Small intestine (tissue), 7 donors: ENCODE data around the gene MAS1. TPM values are rescaled to one million over a fixed set of nuclear protein-coding genes. Genes with fewer than 3 reads are reported as not detected.

Experiments used
- DNase-seq, 2 donors: peaks; one replicate each; pipeline versions ENCODE4 v3.0.0 to v3.0.0-alpha.2; 2013
- FAIRE-seq: peaks from 2 replicates; lab custom pipeline; 2012; peaks lifted over from hg19 to GRCh38; lab: Jason Lieb, UNC
- H3K27ac ChIP-seq, 3 donors: one replicate each; pipeline ENCODE4 v1.5.1; 2013; ENCODE audit warnings: low read length in 2 of 3, mild to moderate bottlenecking in 2 of 3, control low read depth in 1 of 3, inconsistent platforms in 1 of 3, low read depth in 1 of 3, moderate library complexity in 1 of 3
- H3K27me3 ChIP-seq, 3 donors: one replicate each; pipeline ENCODE4 v1.6.1; 2013; ENCODE audit warnings: low read length in 3 of 3, inconsistent platforms in 1 of 3; ENCODE audit not compliant: control insufficient read depth in 3 of 3, insufficient read depth in 3 of 3
- H3K36me3 ChIP-seq, 3 donors: one replicate each; pipeline ENCODE4 v1.6.1; 2013; ENCODE audit warnings: low read length in 3 of 3, inconsistent platforms in 1 of 3, low read depth in 1 of 3, mild to moderate bottlenecking in 1 of 3, moderate library complexity in 1 of 3; ENCODE audit not compliant: control insufficient read depth in 3 of 3, insufficient read depth in 2 of 3
- H3K4me1 ChIP-seq, 3 donors: one replicate each; pipeline ENCODE4 v1.6.1; 2013; ENCODE audit warnings: low read length in 2 of 3, inconsistent platforms in 1 of 3, low read depth in 1 of 3, mild to moderate bottlenecking in 1 of 3, moderate library complexity in 1 of 3; ENCODE audit not compliant: control insufficient read depth in 3 of 3, insufficient read depth in 2 of 3
- H3K4me3 ChIP-seq, 3 donors: one replicate each; pipeline ENCODE4 v1.5.1; 2013; ENCODE audit warnings: low read length in 3 of 3, control low read depth in 1 of 3, inconsistent platforms in 1 of 3, low read depth in 1 of 3, mild to moderate bottlenecking in 1 of 3, moderate library complexity in 1 of 3
- H3K9me3 ChIP-seq, 2 donors: one replicate each; pipeline ENCODE4 v1.6.1; 2013; ENCODE audit warnings: low read depth in 1 of 2, low read length in 1 of 2; ENCODE audit not compliant: control insufficient read depth in 2 of 2, insufficient read depth in 1 of 2
- WGBS, 3 donors: extraction: QIAGEN DNeasy Blood & Tissue Kit; methylation state at CpG; one replicate each; pipeline ENCODE4 v1.1.7; 2013; 5-methylcytosine and 5-hydroxymethylcytosine counted together
- polyA plus RNA-seq, 4 donors: library from polyadenylated mRNA; stranded (reverse) in 3 of 4; unstranded in 1 of 4; fragments of 200-250 nt in 3 of 4; fragments of 120-200 nt in 1 of 4; gene quantifications; one replicate each; pipeline versions ENCODE4 v1.2.1 to v1.2.3, GENCODE V29; 2013
- donor health status: healthy with polysubstance abuse.
- donor health status: control.
- donor health status: control.
- donor health status: Bipolar disorder and iron deficiency.
- donor health status: healthy.

MAS1 gene
- polyA plus RNA-seq, 4 donors: under 0.01 TPM; not detected in 3

GRCh38 chr6:159899994-159900745 lies 9.4 kb downstream of the MAS1 start:
- Histone ChIP-seq H3K27me3 (peaks cover 0 to 3% (median 0%) of the 10 kb centered on the region in 3 donors), H3K4me1 (no peaks in the 10 kb centered on the region), H3K36me3 (no peaks in the 10 kb centered on the region), H3K27ac (no peak overlapping the region), H3K4me3 (no peak overlapping the region), H3K9me3 (no peaks in the 10 kb centered on the region)
- DNase-seq (no peak), FAIRE-seq (no peak)
- 72 to 83% (median 76%) methylated on average over 15 of the region's 15 CpGs for WGBS, 3 donors

DNA sequence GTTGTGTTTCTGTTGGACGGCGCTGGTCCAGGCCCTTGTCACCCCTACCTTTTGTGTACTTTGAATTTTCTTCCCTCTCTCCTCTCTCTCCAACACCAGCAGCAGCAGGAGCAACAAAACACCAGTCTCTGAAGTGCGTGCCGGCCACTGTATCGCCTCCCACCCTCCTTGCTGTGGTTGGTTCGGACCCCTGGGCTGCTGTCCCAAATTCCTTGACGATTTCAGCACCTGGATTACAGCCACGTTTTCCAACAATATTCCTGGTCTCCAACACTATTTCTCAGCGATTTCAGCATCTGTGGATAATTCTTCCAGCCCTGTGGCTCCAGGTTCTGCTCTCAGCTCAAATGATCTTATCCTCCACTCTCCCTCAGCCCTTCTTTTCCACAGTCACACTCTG lies 11.8 kb downstream of the MAS1 start:
- Histone ChIP-seq H3K27ac (no peak overlapping the region), H3K27me3 (peaks cover 0 to 3% (median 0%) of the 10 kb centered on the region in 3 donors), H3K4me1 (no peaks in the 10 kb centered on the region), H3K36me3 (no peaks in the 10 kb centered on the region), H3K4me3 (no peak overlapping the region), H3K9me3 (no peaks in the 10 kb centered on the region)
- no peak for FAIRE-seq
- no peak for DNase-seq
- 81 to 87% (median 82%) methylated on average over 9 of the region's 9 CpGs for WGBS, 3 donors

GRCh38 chr6:159904497-159904911 lies 13.7 kb downstream of the MAS1 start:
- H3K4me3 ChIP-seq: no peak overlapping the region
- WGBS, 3 donors: 78 to 92% (median 82%) methylated on average over 9 of the region's 9 CpGs
- H3K27ac ChIP-seq: no peak overlapping the region
- FAIRE-seq (no peak), DNase-seq (no peak)
- H3K4me1 ChIP-seq: no peaks in the 10 kb centered on the region
- no peaks in the 10 kb centered on the region for H3K9me3 ChIP-seq
- H3K27me3 ChIP-seq: peaks cover 0 to 6% (median 0%) of the 10 kb centered on the region in 3 donors
- no peaks in the 10 kb centered on the region for H3K36me3 ChIP-seq

DNA sequence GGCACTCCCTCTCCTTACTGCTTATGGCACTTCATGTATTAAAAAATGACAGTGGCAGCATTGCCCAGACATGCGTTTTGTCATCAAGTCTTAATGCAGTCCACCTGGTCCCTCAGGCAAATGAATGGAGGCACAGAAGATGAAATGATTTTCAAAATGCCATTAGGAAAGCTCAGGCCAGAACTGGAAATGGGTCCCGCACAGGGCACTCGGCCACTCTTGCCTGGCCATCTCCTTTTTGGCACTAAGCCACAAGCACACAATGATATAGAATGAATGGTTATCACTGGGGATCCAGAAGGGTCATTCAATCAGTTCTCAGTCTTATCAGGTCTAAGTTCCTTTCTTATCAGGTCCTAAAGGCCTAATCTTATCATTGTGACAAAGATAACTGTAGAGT lies 15.6 kb downstream of the MAS1 start:
- peaks cover 0 to 12% (median 5%) of the 10 kb centered on the region in 3 donors for H3K27me3 ChIP-seq
- no peaks in the 10 kb centered on the region for H3K4me1 ChIP-seq
- FAIRE-seq: no peak
- no peaks in the 10 kb centered on the region for H3K9me3 ChIP-seq
- 14 to 49% (median 44%) methylated on average over 3 of the region's 3 CpGs for WGBS, 3 donors
- no peak overlapping the region for H3K4me3 ChIP-seq
- peak in 1 of 2 donors; percentile 4 for DNase-seq
- H3K36me3 ChIP-seq: no peaks in the 10 kb centered on the region
- no peak overlapping the region for H3K27ac ChIP-seq

- Histone ChIP-seq H3K4me1 (no peaks in the 10 kb centered on the region), H3K27me3 (peaks cover 0 to 12% (median 12%) of the 10 kb centered on the region in 3 donors), H3K36me3 (no peaks in the 10 kb centered on the region), H3K9me3 (no peaks in the 10 kb centered on the region), H3K27ac (no peak overlapping the region), H3K4me3 (no peak overlapping the region)
- DNase-seq (no peak), FAIRE-seq (no peak)
- 69 to 77% (median 73%) methylated on average over 4 of the region's 4 CpGs for WGBS, 3 donors
These were observed 17.7 kb downstream of the MAS1 start for GRCh38 chr6:159908535-159908934.

- no peak overlapping the region for H3K27ac ChIP-seq
- 7 to 34% (median 23%) methylated on average over 4 of the region's 4 CpGs for WGBS, 3 donors
- H3K4me1 ChIP-seq: no peaks in the 10 kb centered on the region
- H3K4me3 ChIP-seq: no peak overlapping the region
- DNase-seq (peak in 1 of 2 donors; percentile 55), FAIRE-seq (no peak)
- H3K27me3 ChIP-seq: peaks cover 0 to 12% (median 10%) of the 10 kb centered on the region in 3 donors
- H3K9me3 ChIP-seq: no peaks in the 10 kb centered on the region
- H3K36me3 ChIP-seq: no peaks in the 10 kb centered on the region
These were observed 18.2 kb downstream of the MAS1 start for GRCh38 chr6:159908979-159909378.

DNA sequence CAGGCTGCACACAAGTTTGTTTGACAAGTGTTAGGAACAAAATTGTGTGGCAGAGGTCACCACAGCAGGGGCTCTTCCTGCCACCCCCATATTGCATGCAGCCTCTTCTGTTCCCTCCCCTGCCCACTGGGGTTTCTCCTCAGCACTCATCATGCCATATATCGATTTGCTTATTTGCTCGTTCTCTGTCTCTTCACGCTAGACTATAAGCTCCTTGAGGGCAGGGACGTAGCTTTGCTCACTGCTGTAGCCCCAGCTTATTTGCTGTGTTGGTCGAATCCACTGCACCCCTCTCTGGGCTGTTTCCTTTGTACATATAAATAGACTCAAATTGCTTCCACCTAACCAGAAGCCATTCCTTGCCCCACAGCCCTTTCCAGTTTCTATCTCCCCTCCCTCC lies 19.6 kb downstream of the MAS1 start:
- WGBS, 3 donors: 86 to 90% (median 87%) methylated on average over 5 of the region's 5 CpGs
- FAIRE-seq: no peak
- no peaks in the 10 kb centered on the region for H3K36me3 ChIP-seq

DNA sequence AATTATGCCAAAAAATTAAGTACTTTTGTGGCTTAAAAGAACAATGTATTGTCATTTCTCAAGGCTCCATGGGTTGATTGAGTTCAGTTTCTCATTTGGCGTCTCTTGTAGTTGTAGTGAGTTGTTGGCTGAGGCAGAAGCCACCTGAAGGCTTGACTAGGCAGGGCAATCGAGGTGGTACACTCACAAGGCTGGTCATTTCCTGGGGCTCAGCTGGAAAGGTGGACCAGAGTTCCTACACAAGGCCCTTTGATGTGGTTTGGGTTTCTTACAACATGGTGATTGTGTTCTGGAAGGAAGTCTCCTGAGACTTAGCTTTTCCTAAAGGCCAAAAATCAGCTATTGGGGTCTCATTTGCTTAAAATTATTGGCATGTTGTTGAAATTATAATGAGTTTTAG lies 22.6 kb downstream of the MAS1 start:
- WGBS, 3 donors: 61 to 71% (median 70%) methylated on average over 2 of the region's 2 CpGs
- no peak for FAIRE-seq
- Histone ChIP-seq H3K9me3 (peaks cover 0 to 3% of the 10 kb centered on the region in 2 donors), H3K36me3 (no peaks in the 10 kb centered on the region), H3K27ac (no peak overlapping the region), H3K4me3 (no peak overlapping the region), H3K4me1 (no peaks in the 10 kb centered on the region), H3K27me3 (peaks cover 0 to 12% (median 10%) of the 10 kb centered on the region in 3 donors)
- DNase-seq: no peak

More for the DNA sequence above, 19.6 kb downstream of the MAS1 start:
- DNase-seq: no peak
- no peaks in the 10 kb centered on the region for H3K4me1 ChIP-seq
- no peak overlapping the region for H3K4me3 ChIP-seq
- H3K9me3 ChIP-seq: peaks cover 0 to 3% of the 10 kb centered on the region in 2 donors
- no peak overlapping the region for H3K27ac ChIP-seq
- peaks cover 0 to 12% (median 10%) of the 10 kb centered on the region in 3 donors for H3K27me3 ChIP-seq
